Measurements from ENCODE around the gene LTBP3.

- no peak for TF ChIP-seq CTCF (IDR thresholded peaks at IDR 0.05; ENCODE audit: insufficient read depth, low read length, poor library complexity, severe bottlenecking)
- no peak for TF ChIP-seq EZH2phosphoT487 (conservative IDR thresholded peaks at IDR 0.05; ENCODE audit: low read length)
Observed at GRCh38 chr11:65580756-65581155, 22.6 kb upstream of the LTBP3 start.
